Measurements from ENCODE around the gene APLF.
A peak's percentile ranks its signal among the peaks of the same experiment; 100 is the strongest.

The APLF gene

DNA sequence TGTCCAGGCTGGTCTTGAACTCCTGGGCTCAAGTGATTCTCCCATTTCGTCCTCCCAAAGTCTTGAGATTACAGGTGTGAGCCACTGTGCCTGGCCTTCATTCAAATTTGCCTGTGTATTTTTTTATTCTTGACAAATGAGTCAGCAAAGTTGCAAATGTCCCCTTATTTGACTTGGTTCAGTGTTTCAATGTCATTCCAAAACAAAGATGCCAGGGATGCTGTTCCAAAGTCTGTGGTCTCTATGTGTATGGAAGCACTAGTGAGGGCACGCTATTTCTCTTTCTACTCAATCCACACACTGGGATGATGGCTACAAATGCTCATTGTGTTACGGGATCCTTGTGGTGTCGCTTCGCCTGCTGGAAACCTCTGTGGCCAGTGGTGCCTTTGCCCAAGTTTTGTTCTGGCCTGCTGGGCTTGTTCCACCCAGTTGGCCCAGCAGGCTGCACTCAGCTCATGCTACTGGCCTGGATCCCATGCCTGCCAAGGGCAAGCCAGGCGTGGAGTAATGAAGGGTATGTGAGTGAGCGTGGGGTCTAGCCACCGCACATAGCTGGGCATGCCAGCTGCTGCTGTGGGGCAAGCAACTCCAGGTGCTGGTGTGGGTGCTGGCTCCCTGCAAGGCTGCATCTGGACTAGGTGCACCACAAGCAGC lies 35.9 kb upstream of the APLF start:
- Histone ChIP-seq H3K9me3 (ENCODE audit: insufficient read depth, low read depth, low read length) (peaks cover 12% of the 10 kb centered on the region), H3K4me3 (ENCODE audit: low read depth, low read length) (no peak overlapping the region), H3K23ac (ENCODE audit: low read length) (no peak overlapping the region), H4K91ac (ENCODE audit: low read depth, low read length) (no peak overlapping the region), H4K12ac (ENCODE audit: low read depth, low read length) (no peak overlapping the region), H3K9ac (ENCODE audit: low read length) (no peak overlapping the region), H3K27me3 (ENCODE audit: insufficient read depth, low read length) (no peaks in the 10 kb centered on the region), H3K18ac (ENCODE audit: low read length) (no peak overlapping the region), H3K79me2 (ENCODE audit: control insufficient read depth, insufficient read depth, low read length, poor library complexity) (no peaks in the 10 kb centered on the region), H3K4me1 (ENCODE audit: control insufficient read depth in 1 of 2, insufficient read depth in 2 of 2, low read length in 2 of 2) (peaks cover 0 to 2% of the 10 kb centered on the region in 2 experiments), H3K36me3 (ENCODE audit: control insufficient read depth in 1 of 2, insufficient read depth in 2 of 2, low read length in 2 of 2) (no peaks in the 10 kb centered on the region), H2AFZ (ENCODE audit: insufficient read depth, low read length, poor library complexity) (no peak overlapping the region), H3K79me1 (ENCODE audit: low read length) (no peaks in the 10 kb centered on the region), H3K4me2 (ENCODE audit: low read length) (no peak overlapping the region), H4K8ac (ENCODE audit: low read depth, low read length) (no peak overlapping the region), H3K4ac (ENCODE audit: low read depth, low read length) (no peak overlapping the region), H2AK5ac (ENCODE audit: low read length) (no peak overlapping the region), H2BK120ac (ENCODE audit: insufficient read depth, low read length, poor library complexity) (no peak overlapping the region), H2BK12ac (ENCODE audit: low read length) (no peak overlapping the region), H2BK5ac (ENCODE audit: low read depth, low read length, poor library complexity) (no peak overlapping the region), H3K27ac (ENCODE audit: low read depth, low read length) (no peak overlapping the region), H3K14ac (ENCODE audit: low read length) (no peak overlapping the region)
- no CpG with 5 or more reads among the region's 8 CpGs for WGBS (ENCODE audit: extremely low coverage, insufficient coverage, insufficient read length)
- DNase-seq = no peak

DNA sequence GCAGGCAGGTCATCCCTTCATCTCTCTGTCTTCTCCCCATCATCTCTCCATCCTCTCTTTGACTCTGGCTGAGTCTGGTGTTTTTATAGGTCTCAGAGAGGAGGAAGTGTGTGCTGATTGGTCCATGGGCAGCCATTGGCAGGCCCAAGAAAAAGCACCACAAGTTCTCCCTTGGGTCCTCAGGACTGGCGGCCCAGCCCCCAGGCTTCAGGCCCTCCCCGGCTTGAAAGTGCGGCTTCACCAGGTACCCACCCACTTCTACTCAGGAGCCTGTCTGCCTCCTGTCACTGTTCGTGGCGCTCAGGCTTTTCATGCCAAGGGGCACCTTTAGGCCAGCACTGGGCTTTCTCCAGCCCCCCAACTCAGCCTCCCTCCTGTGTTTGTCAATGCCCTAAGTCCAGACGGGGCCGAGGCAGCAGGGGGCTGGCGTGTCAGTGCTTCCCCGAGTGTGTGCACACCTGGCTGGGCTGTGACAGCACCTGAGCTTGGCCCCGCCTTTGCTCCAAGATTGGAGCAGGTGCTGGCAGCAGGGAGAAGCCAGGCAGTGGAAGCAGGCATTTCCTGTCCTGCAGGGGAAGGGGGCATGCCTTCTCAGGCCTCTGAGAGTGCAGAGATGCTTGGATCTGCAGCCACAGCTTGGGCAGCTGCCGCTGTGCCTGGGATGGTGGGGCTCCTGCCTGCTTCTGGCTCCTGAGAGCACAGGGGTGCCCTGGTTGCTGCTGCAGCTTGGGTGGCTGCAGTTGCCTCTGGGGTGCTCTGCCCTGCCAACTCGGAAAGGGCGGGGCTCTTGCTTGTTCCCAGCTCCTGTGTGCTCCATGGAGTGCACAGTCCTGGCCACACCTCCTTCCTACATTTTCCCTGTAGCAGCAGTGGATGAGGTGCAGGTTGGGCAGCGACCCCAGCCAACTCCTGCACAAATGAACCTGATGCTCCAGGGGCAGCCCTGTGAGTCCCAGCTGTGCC lies 34.4 kb upstream of the APLF start:
- Histone ChIP-seq H3K14ac (ENCODE audit: low read length) (no peak overlapping the region), H4K12ac (ENCODE audit: low read depth, low read length) (no peak overlapping the region), H3K79me1 (ENCODE audit: low read length) (no peaks in the 10 kb centered on the region)

DNA sequence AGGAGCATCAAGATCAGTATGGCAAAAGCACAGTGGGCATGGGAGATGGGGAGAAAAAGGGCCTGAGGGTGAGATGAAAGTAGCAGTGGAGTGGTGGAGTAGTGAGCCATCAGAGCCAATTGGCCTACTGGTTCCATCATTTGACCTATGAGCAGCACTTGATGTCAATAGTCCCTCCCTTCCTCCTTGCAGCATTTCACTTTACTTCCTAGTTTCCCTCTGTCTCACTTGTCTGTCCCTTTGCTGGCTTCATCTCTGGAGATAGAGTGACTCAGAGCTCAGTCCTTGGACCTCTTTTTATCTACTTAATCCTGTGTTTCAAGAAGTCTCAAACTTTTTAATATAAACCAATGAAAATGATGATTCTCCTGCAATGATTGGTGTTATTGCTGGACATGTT lies 32.4 kb upstream of the APLF start:
- Histone ChIP-seq H3K14ac (ENCODE audit: low read length) (no peak overlapping the region), H3K36me3 (ENCODE audit: control insufficient read depth in 1 of 2, insufficient read depth in 2 of 2, low read length in 2 of 2) (no peaks in the 10 kb centered on the region), H2BK12ac (ENCODE audit: low read length) (no peak overlapping the region), H3K4me3 (ENCODE audit: low read depth, low read length) (no peak overlapping the region), H2AK5ac (ENCODE audit: low read length) (no peak overlapping the region), H3K27me3 (ENCODE audit: insufficient read depth, low read length) (no peaks in the 10 kb centered on the region), H3K79me1 (ENCODE audit: low read length) (no peaks in the 10 kb centered on the region), H3K4ac (ENCODE audit: low read depth, low read length) (no peak overlapping the region), H4K12ac (ENCODE audit: low read depth, low read length) (no peak overlapping the region), H3K9ac (ENCODE audit: low read length) (no peak overlapping the region), H3K9me3 (ENCODE audit: insufficient read depth, low read depth, low read length) (peaks cover 11% of the 10 kb centered on the region), H3K79me2 (ENCODE audit: control insufficient read depth, insufficient read depth, low read length, poor library complexity) (no peaks in the 10 kb centered on the region), H3K23ac (ENCODE audit: low read length) (no peak overlapping the region), H3K4me2 (ENCODE audit: low read length) (no peak overlapping the region), H3K18ac (ENCODE audit: low read length) (no peak overlapping the region), H2BK5ac (ENCODE audit: low read depth, low read length, poor library complexity) (no peak overlapping the region), H4K91ac (ENCODE audit: low read depth, low read length) (no peak overlapping the region), H2AFZ (ENCODE audit: insufficient read depth, low read length, poor library complexity) (no peak overlapping the region), H3K27ac (ENCODE audit: low read depth, low read length) (no peak overlapping the region), H3K4me1 (ENCODE audit: control insufficient read depth in 1 of 2, insufficient read depth in 2 of 2, low read length in 2 of 2) (peaks cover 0 to 5% of the 10 kb centered on the region in 2 experiments), H2BK120ac (ENCODE audit: insufficient read depth, low read length, poor library complexity) (no peak overlapping the region), H4K8ac (ENCODE audit: low read depth, low read length) (no peak overlapping the region)
- DNase-seq = no peak

More for the DNA sequence above, 34.4 kb upstream of the APLF start:
- no peak overlapping the region for H2AFZ ChIP-seq (ENCODE audit: insufficient read depth, low read length, poor library complexity)
- no peak overlapping the region for H4K8ac ChIP-seq (ENCODE audit: low read depth, low read length)
- H2BK5ac ChIP-seq (ENCODE audit: low read depth, low read length, poor library complexity) = no peak overlapping the region
- WGBS (ENCODE audit: extremely low coverage, insufficient coverage, insufficient read length) = no CpG with 5 or more reads among the region's 14 CpGs
- no peaks in the 10 kb centered on the region for H3K36me3 ChIP-seq (ENCODE audit: control insufficient read depth in 1 of 2, insufficient read depth in 2 of 2, low read length in 2 of 2)
- no peak overlapping the region for H3K23ac ChIP-seq (ENCODE audit: low read length)
- H3K4ac ChIP-seq (ENCODE audit: low read depth, low read length) = no peak overlapping the region
- H4K91ac ChIP-seq (ENCODE audit: low read depth, low read length) = no peak overlapping the region
- H2BK12ac ChIP-seq (ENCODE audit: low read length) = no peak overlapping the region
- peak overlapping the region; percentile 36 for H3K4me3 ChIP-seq (ENCODE audit: low read depth, low read length)
- no peaks in the 10 kb centered on the region for H3K27me3 ChIP-seq (ENCODE audit: insufficient read depth, low read length)
- no peak for DNase-seq
- H3K9ac ChIP-seq (ENCODE audit: low read length) = no peak overlapping the region
- H3K18ac ChIP-seq (ENCODE audit: low read length) = no peak overlapping the region
- H2BK120ac ChIP-seq (ENCODE audit: insufficient read depth, low read length, poor library complexity) = no peak overlapping the region
- no peak overlapping the region for H3K27ac ChIP-seq (ENCODE audit: low read depth, low read length)
- H3K9me3 ChIP-seq (ENCODE audit: insufficient read depth, low read depth, low read length) = peaks cover 12% of the 10 kb centered on the region
- H3K4me1 ChIP-seq (ENCODE audit: control insufficient read depth in 1 of 2, insufficient read depth in 2 of 2, low read length in 2 of 2) = peaks cover 0 to 5% of the 10 kb centered on the region in 2 experiments
- H3K79me2 ChIP-seq (ENCODE audit: control insufficient read depth, insufficient read depth, low read length, poor library complexity) = no peaks in the 10 kb centered on the region
- no peak overlapping the region for H2AK5ac ChIP-seq (ENCODE audit: low read length)
- no peak overlapping the region for H3K4me2 ChIP-seq (ENCODE audit: low read length)

DNA sequence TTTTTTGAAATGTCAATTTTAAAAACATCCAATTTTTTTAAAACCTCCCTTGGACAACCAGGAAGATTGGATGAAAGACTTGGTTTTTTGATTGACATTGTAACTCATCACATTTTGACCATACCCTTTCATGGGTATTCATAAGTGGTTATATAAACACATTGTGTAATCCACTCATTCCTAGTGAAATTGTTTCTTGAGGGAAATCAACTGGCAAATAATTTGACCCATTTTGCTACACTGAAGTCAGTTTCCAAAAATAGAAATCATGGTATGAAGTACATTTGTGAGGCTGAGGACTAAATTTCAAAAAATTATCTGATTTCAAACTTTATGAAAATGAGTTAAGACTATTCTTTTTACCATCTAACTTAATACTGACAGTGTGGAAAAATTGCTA lies 31.8 kb upstream of the APLF start:
- Histone ChIP-seq H3K23ac (ENCODE audit: low read length) (no peak overlapping the region), H3K14ac (ENCODE audit: low read length) (no peak overlapping the region), H3K9ac (ENCODE audit: low read length) (no peak overlapping the region), H4K12ac (ENCODE audit: low read depth, low read length) (no peak overlapping the region), H3K4me3 (ENCODE audit: low read depth, low read length) (no peak overlapping the region), H4K91ac (ENCODE audit: low read depth, low read length) (no peak overlapping the region), H4K8ac (ENCODE audit: low read depth, low read length) (no peak overlapping the region), H3K36me3 (ENCODE audit: control insufficient read depth in 1 of 2, insufficient read depth in 2 of 2, low read length in 2 of 2) (no peaks in the 10 kb centered on the region), H2BK5ac (ENCODE audit: low read depth, low read length, poor library complexity) (no peak overlapping the region), H3K18ac (ENCODE audit: low read length) (no peak overlapping the region), H3K9me3 (ENCODE audit: insufficient read depth, low read depth, low read length) (peaks cover 11% of the 10 kb centered on the region), H3K4ac (ENCODE audit: low read depth, low read length) (no peak overlapping the region), H2BK120ac (ENCODE audit: insufficient read depth, low read length, poor library complexity) (no peak overlapping the region), H3K4me1 (ENCODE audit: control insufficient read depth in 1 of 2, insufficient read depth in 2 of 2, low read length in 2 of 2) (peaks cover 0 to 5% of the 10 kb centered on the region in 2 experiments), H2BK12ac (ENCODE audit: low read length) (no peak overlapping the region), H3K27me3 (ENCODE audit: insufficient read depth, low read length) (no peaks in the 10 kb centered on the region), H3K4me2 (ENCODE audit: low read length) (no peak overlapping the region), H2AFZ (ENCODE audit: insufficient read depth, low read length, poor library complexity) (no peak overlapping the region), H3K79me1 (ENCODE audit: low read length) (no peaks in the 10 kb centered on the region), H3K27ac (ENCODE audit: low read depth, low read length) (no peak overlapping the region), H3K79me2 (ENCODE audit: control insufficient read depth, insufficient read depth, low read length, poor library complexity) (no peaks in the 10 kb centered on the region), H2AK5ac (ENCODE audit: low read length) (no peak overlapping the region)
- peak in 1 of 2 donors; percentile 5 for DNase-seq

Data from trophoblast cell (in vitro differentiated cells and primary cell).